NCI-H2227 (cell line): Measurements from ENCODE around the gene CD300E.

Source experiments
- DNase-seq: peaks from one replicate; lab custom pipeline; 2025; ENCODE audit not compliant: unreplicated experiment; lab: John Stamatoyannopoulos, UW

Gene CD300E

DNA sequence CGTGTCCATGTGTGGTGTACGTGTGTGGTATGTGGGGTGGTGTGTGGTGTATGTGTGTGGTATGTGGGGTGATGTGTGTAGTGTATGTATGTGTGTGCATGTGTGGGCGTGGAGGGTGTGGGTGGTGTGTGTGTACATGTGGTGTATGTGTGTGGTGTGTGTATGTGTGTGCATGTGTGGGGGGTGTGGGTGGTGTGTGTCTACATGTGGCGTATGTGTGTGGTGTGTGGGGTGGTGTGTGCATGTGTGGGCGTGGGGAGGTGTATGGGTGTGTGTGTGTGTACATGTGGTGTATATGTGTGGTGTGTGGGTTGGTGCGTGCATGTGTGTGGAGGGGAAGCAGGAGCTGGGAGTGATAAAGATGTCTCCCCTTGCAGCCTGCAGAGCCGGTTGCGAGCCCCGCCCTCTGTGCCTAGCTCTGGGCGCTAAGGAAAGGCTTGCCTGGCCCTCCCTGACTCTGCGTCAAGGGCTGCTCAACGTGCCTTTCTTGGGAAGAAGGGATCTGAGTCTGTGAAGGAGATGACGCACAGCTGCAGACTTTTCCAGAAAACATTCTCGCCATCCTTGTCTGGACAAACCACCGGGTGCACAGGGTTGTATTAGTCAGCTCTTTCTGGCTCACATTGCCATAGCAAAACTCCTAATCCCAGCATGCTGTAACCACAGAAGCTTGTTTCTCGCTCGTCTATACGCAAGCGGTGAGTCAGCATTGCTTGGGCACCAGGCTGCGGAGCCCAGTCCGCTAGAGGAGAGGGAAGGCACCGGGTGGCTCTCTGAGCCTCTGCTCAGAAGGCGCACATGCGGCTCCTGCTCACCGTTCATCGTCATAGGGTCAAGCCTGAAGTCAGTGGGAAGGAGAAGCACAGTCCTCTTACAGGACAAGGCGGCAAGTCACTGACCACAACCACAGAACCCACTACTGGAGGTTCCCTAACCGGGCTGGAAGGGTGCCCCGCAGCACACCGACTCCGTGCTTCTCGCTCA is 54.2 kb downstream of the CD300E start:
- peak; percentile 9 for DNase-seq

DNA sequence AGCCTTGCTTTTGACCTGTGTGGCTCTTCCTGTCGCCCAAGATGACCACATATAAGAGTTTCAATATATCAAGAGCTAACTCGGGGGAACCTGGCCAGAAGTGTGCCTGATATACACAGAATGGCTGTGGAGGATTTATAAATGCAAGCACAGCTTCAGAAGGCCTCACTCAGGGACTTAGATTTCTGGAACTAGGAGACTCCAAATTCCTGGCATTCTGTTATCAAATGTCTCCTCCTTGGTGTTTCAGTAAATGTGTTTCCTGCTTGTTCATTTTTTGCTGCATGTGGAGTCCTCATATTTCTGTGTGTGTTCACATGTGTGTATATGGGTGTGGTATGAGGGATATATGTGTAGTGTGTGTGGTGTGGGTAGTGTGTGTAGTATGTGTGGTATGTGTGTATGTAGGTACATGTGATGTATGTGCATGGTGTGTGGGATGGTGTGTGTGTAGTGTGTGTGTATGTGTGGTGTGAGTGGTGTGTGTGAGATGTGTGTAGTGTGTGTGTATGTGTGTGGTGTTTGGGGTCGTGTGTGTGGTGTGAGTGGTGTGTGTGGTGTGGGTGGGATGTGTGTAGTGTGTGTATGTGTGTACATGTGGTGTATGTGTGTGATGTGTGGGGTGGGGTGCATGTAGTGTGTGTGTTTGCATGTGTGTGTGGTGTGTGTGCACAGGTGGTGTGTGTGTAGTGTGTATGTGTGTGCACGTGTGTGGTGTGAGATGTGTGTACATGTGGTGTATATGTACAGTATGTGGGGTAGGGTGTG is 55.2 kb downstream of the CD300E start:
- DNase-seq, result no peak

DNA sequence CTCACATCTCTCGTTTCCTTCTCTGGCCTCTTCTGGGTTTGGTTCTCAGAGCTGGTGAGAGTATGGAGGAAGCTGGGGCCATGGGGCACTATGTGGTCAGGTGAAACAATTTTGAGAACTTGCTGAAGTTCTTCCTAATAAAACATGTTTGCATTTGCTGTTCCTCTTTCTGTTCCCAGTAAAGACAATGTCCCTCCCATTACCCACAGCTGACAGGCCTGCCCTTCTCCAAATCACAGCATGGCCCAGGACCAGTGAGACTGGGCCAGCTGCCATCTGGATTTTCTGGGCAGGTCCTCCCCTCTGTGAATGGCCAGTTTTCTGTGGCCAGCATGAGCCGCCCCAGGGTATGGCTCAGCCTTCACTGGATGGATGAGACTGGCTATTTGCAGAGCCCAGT is 56.1 kb downstream of the CD300E start, which contains the start of gene CD300H:
Gene CD300H (minus strand): TSS at position 113 of the 400 bp plus-strand sequence.
- no peak for DNase-seq

DNA sequence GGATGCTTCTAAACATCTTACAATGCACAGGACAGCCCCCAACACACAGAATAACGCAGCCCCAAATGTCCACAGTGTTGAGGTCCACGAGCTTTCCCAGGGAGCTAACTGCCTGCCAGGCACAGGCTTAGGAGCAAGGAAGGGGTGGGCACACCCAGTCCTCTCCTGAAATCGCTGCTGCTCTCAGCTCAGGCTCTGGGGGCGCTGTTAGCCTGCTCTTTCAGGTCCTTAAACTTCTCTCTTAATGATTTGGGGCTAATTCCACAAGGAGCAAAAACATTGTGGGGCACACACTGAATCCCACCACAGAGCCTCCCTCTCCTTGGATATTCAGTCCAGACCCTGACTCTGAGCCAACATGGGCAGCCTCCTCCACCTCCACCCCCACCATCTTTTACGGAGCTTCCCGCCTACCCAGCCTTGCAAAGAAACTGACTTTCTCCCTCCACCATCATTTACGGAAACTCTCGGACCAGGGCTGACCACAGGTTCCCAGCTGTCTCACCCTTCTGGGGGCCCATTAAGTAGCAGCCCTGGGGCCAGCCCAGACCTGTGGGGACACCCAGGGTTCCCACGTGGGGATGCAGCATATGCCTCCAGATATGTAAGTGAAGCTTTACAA is 57.3 kb downstream of the CD300E start:
- DNase-seq, result no peak

DNA sequence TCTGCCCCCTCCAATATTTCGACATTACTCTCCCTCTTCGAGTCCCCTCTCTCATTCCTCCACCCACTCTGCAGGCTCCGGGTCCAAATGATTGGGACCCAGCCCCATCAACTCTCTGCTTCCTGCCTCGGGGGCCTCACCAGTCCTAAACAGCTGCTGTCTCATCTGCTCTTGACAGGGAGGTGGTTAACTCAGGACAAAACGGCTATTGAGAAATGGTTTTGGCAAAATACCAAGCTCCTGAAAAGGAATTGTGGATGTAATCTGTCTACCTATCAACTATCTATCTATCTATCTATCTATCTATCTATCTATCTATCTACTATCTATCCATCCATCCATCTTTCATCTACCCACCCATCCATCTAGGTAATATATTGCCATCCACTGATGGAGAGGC is 58.4 kb downstream of the CD300E start:
- DNase-seq, result no peak

DNA sequence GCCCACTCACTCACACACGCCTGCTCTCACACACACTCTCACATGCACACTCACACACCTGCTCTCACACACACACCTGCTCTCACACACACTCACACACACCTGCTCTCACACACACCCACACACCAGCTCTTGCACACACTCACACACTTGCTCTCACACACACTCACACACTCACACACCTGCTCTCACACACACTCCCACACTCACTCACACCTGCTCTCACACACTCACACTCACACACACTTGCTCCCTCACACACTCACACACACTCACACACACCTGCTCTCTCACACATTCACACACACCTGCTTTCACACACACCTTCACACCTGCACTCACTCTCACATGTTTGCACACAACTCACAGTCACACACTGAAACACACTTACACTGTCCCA is 60.2 kb downstream of the CD300E start:
- no peak for DNase-seq

DNA sequence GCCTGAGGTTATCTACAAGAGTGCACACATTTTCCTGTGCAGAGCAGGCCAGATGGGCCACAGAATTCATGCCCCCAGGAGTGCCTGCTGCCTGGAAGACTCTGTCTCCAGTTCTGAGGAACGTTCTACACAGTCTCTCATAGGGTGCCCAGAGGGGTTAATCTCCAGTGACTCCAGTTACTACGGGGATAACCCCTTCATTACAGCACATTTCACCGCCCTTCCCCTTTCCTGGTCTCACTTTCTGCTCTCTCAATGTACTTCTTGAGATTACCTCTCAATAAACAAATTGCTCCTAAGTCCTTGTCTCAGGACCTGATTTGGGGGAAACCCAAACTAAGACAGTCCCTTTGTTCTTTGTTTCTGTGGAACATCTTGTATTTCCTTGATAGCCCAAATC is 62.0 kb downstream of the CD300E start:
- DNase-seq, result no peak
